ENCODE measurements around the gene TUBB.
"Not testable (repeated sequence)": the region's sequence is repeated elsewhere in the genome, so short reads cannot be mapped to it uniquely, and the experiment has no call there.

The TUBB gene

GRCh38 chr6:30687659-30688431 lies 32.3 kb upstream of the TUBB start:
- peak in 2 of 4 experiments; percentile 32 to 49 for DNase-seq

- no peak for DNase-seq
Observed at GRCh38 chr6:30688569-30688968, 31.6 kb upstream of the TUBB start.

GRCh38 chr6:30689022-30689865 lies 30.9 kb upstream of the TUBB start:
- no peak for DNase-seq

- no peak for DNase-seq
Observed at GRCh38 chr6:30689985-30690384, 30.2 kb upstream of the TUBB start.

- peak; percentile 88 to 96 (median 94) for DNase-seq
Observed at GRCh38 chr6:30690403-30691207, 29.5 kb upstream of the TUBB start, which contains the start of gene NRM. NRM (minus strand) TSS chr6:30690984; CDS start chr6:30690974, 10 bp downstream.

GRCh38 chr6:30691208-30691847 lies 28.8 kb upstream of the TUBB start:
- no peak for DNase-seq

- DNase-seq: no peak
Observed at GRCh38 chr6:30696432-30696831, 23.7 kb upstream of the TUBB start.

- DNase-seq: peak; percentile 56 to 85 (median 80)
Observed at GRCh38 chr6:30700340-30700739, 19.8 kb upstream of the TUBB start.

GRCh38 chr6:30703011-30703410 lies 17.1 kb upstream of the TUBB start:
- no peak for DNase-seq

GRCh38 chr6:30703821-30704220 lies 16.3 kb upstream of the TUBB start:
- peak in 1 of 4 experiments; percentile 45 for DNase-seq

GRCh38 chr6:30705620-30706019 lies 14.5 kb upstream of the TUBB start:
- no peak for DNase-seq

GRCh38 chr6:30707281-30707850 lies 12.8 kb upstream of the TUBB start:
- no peak for DNase-seq

GRCh38 chr6:30709101-30709868 lies 10.9 kb upstream of the TUBB start:
- no peak for DNase-seq

GRCh38 chr6:30711758-30712380 lies 8.3 kb upstream of the TUBB start:
- no peak for DNase-seq

GRCh38 chr6:30712441-30712945 lies 7.7 kb upstream of the TUBB start:
- DNase-seq: no peak

GRCh38 chr6:30714263-30714662 lies 5.9 kb upstream of the TUBB start:
- DNase-seq: no peak

- DNase-seq: no peak
Observed at GRCh38 chr6:30716879-30717128, 3.3 kb upstream of the TUBB start.

GRCh38 chr6:30717129-30717844 lies 2.9 kb upstream of the TUBB start, which contains the start of gene MDC1:
MDC1 (minus strand) TSS chr6:30717281; CDS start chr6:30715175, 2,106 bp downstream.
- DNase-seq: peak; percentile 99 to 100 (median 100)

- not testable (repeated sequence) for DNase-seq
Observed at GRCh38 chr6:30717845-30718720, 2.1 kb upstream of the TUBB start.

Data from suppressor macrophage (primary cell).